ENCODE measurements around the gene VWA1.

- TF ChIP-seq YY1 (IDR thresholded peaks at IDR 0.05; ENCODE audit: insufficient read depth, insufficient read length) (no peak), SUZ12 (IDR thresholded peaks at IDR 0.05; ENCODE audit: extremely low read depth, insufficient read depth, insufficient read length) (no peak)
Measured at GRCh38 chr1:1489231-1489630, 53.7 kb downstream of the VWA1 start.

All from NT2/D1 (cell line).